ENCODE measurements around the gene C22orf39.
A peak's percentile ranks its signal among the peaks of the same experiment; 100 is the strongest.

GRCh38 chr22:19477321-19478044, 30.0 kb upstream of the C22orf39 start:
- TF ChIP-seq, protein P1, sequence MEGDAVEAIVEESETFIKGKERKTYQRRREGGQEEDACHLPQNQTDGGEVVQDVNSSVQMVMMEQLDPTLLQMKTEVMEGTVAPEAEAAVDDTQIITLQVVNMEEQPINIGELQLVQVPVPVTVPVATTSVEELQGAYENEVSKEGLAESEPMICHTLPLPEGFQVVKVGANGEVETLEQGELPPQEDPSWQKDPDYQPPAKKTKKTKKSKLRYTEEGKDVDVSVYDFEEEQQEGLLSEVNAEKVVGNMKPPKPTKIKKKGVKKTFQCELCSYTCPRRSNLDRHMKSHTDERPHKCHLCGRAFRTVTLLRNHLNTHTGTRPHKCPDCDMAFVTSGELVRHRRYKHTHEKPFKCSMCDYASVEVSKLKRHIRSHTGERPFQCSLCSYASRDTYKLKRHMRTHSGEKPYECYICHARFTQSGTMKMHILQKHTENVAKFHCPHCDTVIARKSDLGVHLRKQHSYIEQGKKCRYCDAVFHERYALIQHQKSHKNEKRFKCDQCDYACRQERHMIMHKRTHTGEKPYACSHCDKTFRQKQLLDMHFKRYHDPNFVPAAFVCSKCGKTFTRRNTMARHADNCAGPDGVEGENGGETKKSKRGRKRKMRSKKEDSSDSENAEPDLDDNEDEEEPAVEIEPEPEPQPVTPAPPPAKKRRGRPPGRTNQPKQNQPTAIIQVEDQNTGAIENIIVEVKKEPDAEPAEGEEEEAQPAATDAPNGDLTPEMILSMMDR (IDR thresholded peaks at IDR 0.05 in 2 of 3, conservative IDR thresholded peaks at IDR 0.05 in 1 of 3; ENCODE audit: control insufficient read depth in 2 of 3, extremely low read depth in 1 of 3, insufficient read depth in 1 of 3, low read depth in 3 of 3, low read length in 3 of 3) = peak in 2 of 3 experiments; percentile 17 to 53; a peak in 3 of 6 replicates
- no peak for TF ChIP-seq ZNF217 (IDR thresholded peaks at IDR 0.05)
- no peak for TF ChIP-seq SREBF2 (IDR thresholded peaks at IDR 0.05; ENCODE audit: low read length)
- TF ChIP-seq MXI1 (IDR thresholded peaks at IDR 0.05; ENCODE audit: low read depth, low read length) = no peak
- TF ChIP-seq RELA (IDR thresholded peaks at IDR 0.05; ENCODE audit: borderline replicate concordance, partially characterized antibody) = no peak
- no peak for TF ChIP-seq MAX (IDR thresholded peaks at IDR 0.05; ENCODE audit: low read depth, low read length)
- TF ChIP-seq YBX1 (IDR thresholded peaks at IDR 0.05) = no peak
- TF ChIP-seq BACH1 (IDR thresholded peaks at IDR 0.05; ENCODE audit: borderline replicate concordance) = no peak
- TF ChIP-seq POLR2A (IDR thresholded peaks at IDR 0.05; ENCODE audit: low read depth, low read length) = no peak
